ENCODE data around the gene MNAT1.

The MNAT1 gene

DNA sequence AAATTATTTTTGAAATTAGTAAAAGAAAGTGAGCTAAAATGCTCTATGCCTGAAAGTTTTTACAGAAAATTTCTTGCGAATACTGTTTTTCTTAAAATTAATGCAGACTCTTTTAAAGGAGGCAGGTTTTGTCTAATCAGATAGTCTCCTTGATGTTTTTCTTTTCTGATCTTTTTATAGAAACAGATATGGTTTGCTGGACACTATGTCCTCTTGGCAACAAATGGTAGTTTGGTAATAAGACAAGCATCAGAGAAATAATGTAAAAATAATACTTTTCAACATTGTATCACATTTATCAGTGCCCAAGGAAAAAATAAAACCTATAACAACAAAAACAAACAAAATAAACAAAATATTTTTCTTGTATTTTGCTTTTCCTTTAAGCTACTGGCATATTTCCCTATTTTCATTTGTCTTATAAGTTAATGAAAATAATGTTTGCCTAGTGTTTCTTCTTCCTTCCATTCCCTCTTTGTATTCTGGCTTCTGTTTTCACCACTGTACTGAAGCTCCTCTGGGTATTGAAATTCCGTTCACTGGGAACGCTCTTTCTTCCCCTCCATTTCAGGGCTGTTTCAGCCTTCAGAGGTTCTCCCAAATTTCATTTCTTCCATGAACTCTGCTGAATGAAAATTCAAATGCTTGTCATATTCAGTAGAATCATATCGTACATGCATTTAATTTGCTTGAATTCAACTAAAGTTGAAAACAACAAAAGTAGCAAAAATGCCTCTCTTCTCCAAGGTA is 131.0 kb downstream of the MNAT1 start:
- Histone ChIP-seq H3K79me2 (no peaks in the 10 kb centered on the region), H3K4me2 (ENCODE audit: low read length) (peak overlapping the region; percentile 63), H3K9me3 (ENCODE audit: control insufficient read depth, low read length) (no peaks in the 10 kb centered on the region), H3K27me3 (ENCODE audit: control insufficient read depth, insufficient read depth, low read length) (no peaks in the 10 kb centered on the region), H2AFZ (no peak overlapping the region), H3K36me3 (ENCODE audit: control insufficient read depth, insufficient read depth, low read length) (no peaks in the 10 kb centered on the region), H3K4me3 (ENCODE audit: low read depth, low read length) (peak overlapping the region; percentile 28), H3K4me1 (peaks cover 32% of the 10 kb centered on the region), H3K27ac (peak overlapping the region; percentile 80), H3K9ac (no peak overlapping the region)
- TF ChIP-seq, protein P1, sequence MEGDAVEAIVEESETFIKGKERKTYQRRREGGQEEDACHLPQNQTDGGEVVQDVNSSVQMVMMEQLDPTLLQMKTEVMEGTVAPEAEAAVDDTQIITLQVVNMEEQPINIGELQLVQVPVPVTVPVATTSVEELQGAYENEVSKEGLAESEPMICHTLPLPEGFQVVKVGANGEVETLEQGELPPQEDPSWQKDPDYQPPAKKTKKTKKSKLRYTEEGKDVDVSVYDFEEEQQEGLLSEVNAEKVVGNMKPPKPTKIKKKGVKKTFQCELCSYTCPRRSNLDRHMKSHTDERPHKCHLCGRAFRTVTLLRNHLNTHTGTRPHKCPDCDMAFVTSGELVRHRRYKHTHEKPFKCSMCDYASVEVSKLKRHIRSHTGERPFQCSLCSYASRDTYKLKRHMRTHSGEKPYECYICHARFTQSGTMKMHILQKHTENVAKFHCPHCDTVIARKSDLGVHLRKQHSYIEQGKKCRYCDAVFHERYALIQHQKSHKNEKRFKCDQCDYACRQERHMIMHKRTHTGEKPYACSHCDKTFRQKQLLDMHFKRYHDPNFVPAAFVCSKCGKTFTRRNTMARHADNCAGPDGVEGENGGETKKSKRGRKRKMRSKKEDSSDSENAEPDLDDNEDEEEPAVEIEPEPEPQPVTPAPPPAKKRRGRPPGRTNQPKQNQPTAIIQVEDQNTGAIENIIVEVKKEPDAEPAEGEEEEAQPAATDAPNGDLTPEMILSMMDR (IDR thresholded peaks at IDR 0.05): no peak

- H3K79me2 ChIP-seq: peaks cover 3% of the 10 kb centered on the region
- H3K36me3 ChIP-seq (ENCODE audit: control insufficient read depth, insufficient read depth, low read length): no peaks in the 10 kb centered on the region
- no peak overlapping the region for H3K4me3 ChIP-seq (ENCODE audit: low read depth, low read length)
- H3K9ac ChIP-seq: no peak overlapping the region
- H3K4me1 ChIP-seq: peaks cover 32% of the 10 kb centered on the region
- H2AFZ ChIP-seq: no peak overlapping the region
- TF ChIP-seq, protein P1 (IDR thresholded peaks at IDR 0.05): no peak
- H3K4me2 ChIP-seq (ENCODE audit: low read length): no peak overlapping the region
- no peaks in the 10 kb centered on the region for H3K27me3 ChIP-seq (ENCODE audit: control insufficient read depth, insufficient read depth, low read length)
- no peaks in the 10 kb centered on the region for H3K9me3 ChIP-seq (ENCODE audit: control insufficient read depth, low read length)
- peak overlapping the region; percentile 80 for H3K27ac ChIP-seq
These were observed 133.1 kb downstream of the MNAT1 start for GRCh38 chr14:60867503-60868172.

- H3K4me1 ChIP-seq: no peaks in the 10 kb centered on the region
These were observed 143.6 kb downstream of the MNAT1 start for GRCh38 chr14:60878121-60878520.

GRCh38 chr14:60878536-60878935 is 144.0 kb downstream of the MNAT1 start:
- Histone ChIP-seq H3K4me3 (ENCODE audit: low read depth, low read length) (no peak overlapping the region), H3K9me3 (ENCODE audit: control insufficient read depth, low read length) (no peaks in the 10 kb centered on the region), H3K27ac (no peak overlapping the region), H3K79me2 (peaks cover 12% of the 10 kb centered on the region), H2AFZ (no peak overlapping the region), H3K4me1 (no peaks in the 10 kb centered on the region), H3K27me3 (ENCODE audit: control insufficient read depth, insufficient read depth, low read length) (no peaks in the 10 kb centered on the region), H3K4me2 (ENCODE audit: low read length) (no peak overlapping the region), H3K36me3 (ENCODE audit: control insufficient read depth, insufficient read depth, low read length) (no peaks in the 10 kb centered on the region), H3K9ac (no peak overlapping the region)
- TF ChIP-seq, protein P1 (IDR thresholded peaks at IDR 0.05): no peak

More at GRCh38 chr14:60878121-60878520, 143.6 kb downstream of the MNAT1 start:
- Histone ChIP-seq H2AFZ (no peak overlapping the region), H3K4me2 (ENCODE audit: low read length) (no peak overlapping the region), H3K79me2 (peaks cover 12% of the 10 kb centered on the region), H3K27ac (no peak overlapping the region), H3K27me3 (ENCODE audit: control insufficient read depth, insufficient read depth, low read length) (no peaks in the 10 kb centered on the region), H3K36me3 (ENCODE audit: control insufficient read depth, insufficient read depth, low read length) (no peaks in the 10 kb centered on the region), H3K9me3 (ENCODE audit: control insufficient read depth, low read length) (no peaks in the 10 kb centered on the region), H3K4me3 (ENCODE audit: low read depth, low read length) (no peak overlapping the region), H3K9ac (no peak overlapping the region)
- TF ChIP-seq, protein P1 (IDR thresholded peaks at IDR 0.05): no peak
